Upper lobe of left lung (tissue), 6 donors: ENCODE data around the gene SLC10A7. TPM values are rescaled to one million over a fixed set of nuclear protein-coding genes. Genes with fewer than 3 reads are reported as not detected.
A peak's percentile ranks its signal among the peaks of the same experiment; 100 is the strongest.

Source experiments
- ATAC-seq, 2 donors: fragments of 200-7000 bp; cut with Tn5 transposase; one replicate each; pipeline ENCODE4 v1.9.1; 2022; ENCODE audit warnings: mild to moderate bottlenecking in 2 of 2, moderate library complexity in 2 of 2; ENCODE audit not compliant: low FRiP score in 2 of 2
- DNase-seq, 2 donors: peaks; one replicate each; pipeline ENCODE4 v3.0.0-alpha.2; 2019 to 2020
- H3K27ac ChIP-seq, 4 donors: fragments of 200-600 bp; sonication (generic); one replicate each; pipeline ENCODE4 v1.5.1; 2016 to 2019
- H3K27me3 ChIP-seq, 4 donors: fragments of 200-600 bp; sonication (generic); one replicate each; pipeline ENCODE4 v1.5.1; 2017 to 2019
- H3K36me3 ChIP-seq, 4 donors: fragments of 200-600 bp; sonication (generic); one replicate each; pipeline ENCODE4 v1.5.1; 2016 to 2019
- H3K4me1 ChIP-seq, 4 donors: fragments of 200-600 bp; sonication (generic); one replicate each; pipeline ENCODE4 v1.5.1; 2018 to 2019
- H3K4me3 ChIP-seq, 4 donors: fragments of 200-600 bp; sonication (generic); one replicate each; pipeline ENCODE4 v1.5.1; 2017 to 2019; ENCODE audit warnings: mild to moderate bottlenecking in 2 of 4, moderate library complexity in 1 of 4
- H3K9me3 ChIP-seq, 4 donors: fragments of 200-600 bp; sonication (generic); one replicate each; pipeline ENCODE4 v1.5.1; 2018 to 2019
- CTCF ChIP-seq, 6 experiments: fragments of 450-650 bp in 4 of 6; fragments of 200-600 bp in 2 of 6; sonication (generic) in 2 of 6; IDR thresholded peaks; one replicate each; pipeline ENCODE4 v1.5.1; 2016 to 2019; ENCODE audit warnings: antibody characterized with exemption in 6 of 6
- EP300 ChIP-seq, 4 donors: sonication (generic); formaldehyde crosslinking; IDR thresholded peaks; one replicate each; pipeline ENCODE4 v1.5.1; 2017; ENCODE audit warnings: antibody characterized with exemption in 4 of 4, control low read depth in 2 of 4
- POLR2A ChIP-seq, 4 donors: fragments of 450-650 bp; IDR thresholded peaks; one replicate each; pipeline ENCODE4 v1.5.1; 2016 to 2017; ENCODE audit warnings: antibody characterized with exemption in 4 of 4, mild to moderate bottlenecking in 2 of 4
- POLR2AphosphoS5 ChIP-seq, 2 donors: sonication (generic); formaldehyde crosslinking; IDR thresholded peaks; one replicate each; pipeline ENCODE4 v1.5.1; 2017; ENCODE audit warnings: antibody characterized with exemption in 2 of 2
- WGBS, 2 donors: methylation state at CpG; one replicate each; pipeline ENCODE4 v1.1.5; 2017 to 2018; 5-methylcytosine and 5-hydroxymethylcytosine counted together
- total RNA-seq, 6 donors: library from RNA; depleted of rRNA in 4 of 6; stranded (reverse); fragments of >200 nt in 4 of 6; gene quantifications; one replicate each; pipeline versions ENCODE4 v1.1.0 to v1.2.1, GENCODE V29; 2016 to 2021
- donor health status: DM: no; HTN: no; CAD: no; lungs with moderate emphysema.
- donor health status: DM: no; HTN: yes; CAD: no; lungs with severe emphysema.

Gene SLC10A7
- total RNA-seq, 6 donors from 2014 or later: 11.1 to 20.9 (median 14.1) TPM

GRCh38 chr4:146327859-146328650 is 193.7 kb downstream of the SLC10A7 start:
- 92 to 100% methylated on average over 2 to 6 of the region's 6 CpGs for WGBS, 2 donors
- no peaks in the 10 kb centered on the region for H3K4me1 ChIP-seq
- no peaks in the 10 kb centered on the region for H3K27me3 ChIP-seq
- no peaks in the 10 kb centered on the region for H3K9me3 ChIP-seq
- no peak overlapping the region for H3K4me3 ChIP-seq
- peak; percentile 46 to 63 for ATAC-seq
- peaks cover 0 to 3% (median 0%) of the 10 kb centered on the region in 4 donors for H3K36me3 ChIP-seq
- H3K27ac ChIP-seq: no peak overlapping the region
- peak in 1 of 2 donors; percentile 29 for DNase-seq
- TF ChIP-seq CTCF (IDR thresholded peaks at IDR 0.05) (no peak), POLR2A (IDR thresholded peaks at IDR 0.05) (no peak), POLR2AphosphoS5 (IDR thresholded peaks at IDR 0.05) (no peak), EP300 (IDR thresholded peaks at IDR 0.05) (no peak)

- no peaks in the 10 kb centered on the region for H3K36me3 ChIP-seq
- TF ChIP-seq EP300 (IDR thresholded peaks at IDR 0.05) (no peak), POLR2AphosphoS5 (IDR thresholded peaks at IDR 0.05) (no peak)
- DNase-seq: no peak
- no peaks in the 10 kb centered on the region for H3K4me1 ChIP-seq
- no peak for ATAC-seq
- H3K27ac ChIP-seq: no peak overlapping the region
- H3K9me3 ChIP-seq: no peaks in the 10 kb centered on the region
- H3K4me3 ChIP-seq: no peak overlapping the region
- H3K27me3 ChIP-seq: no peaks in the 10 kb centered on the region
Measured at GRCh38 chr4:146318894-146319293, 202.8 kb downstream of the SLC10A7 start.

- H3K27me3 ChIP-seq: no peaks in the 10 kb centered on the region
- H3K27ac ChIP-seq: no peak overlapping the region
- H3K4me1 ChIP-seq: no peaks in the 10 kb centered on the region
- no peaks in the 10 kb centered on the region for H3K9me3 ChIP-seq
- H3K4me3 ChIP-seq: no peak overlapping the region
- no peak for ATAC-seq
- TF ChIP-seq POLR2AphosphoS5 (IDR thresholded peaks at IDR 0.05) (no peak), CTCF (IDR thresholded peaks at IDR 0.05) (no peak), POLR2A (IDR thresholded peaks at IDR 0.05) (no peak), EP300 (IDR thresholded peaks at IDR 0.05) (no peak)
- no peaks in the 10 kb centered on the region for H3K36me3 ChIP-seq
- DNase-seq: no peak
- WGBS, 2 donors: 90 to 96% methylated on average over 1 of the region's 1 CpG
Measured at GRCh38 chr4:146317783-146318182, 204.0 kb downstream of the SLC10A7 start.

- no peak for DNase-seq
- H3K27me3 ChIP-seq: no peaks in the 10 kb centered on the region
- no peak for ATAC-seq
- 91 to 100% methylated on average over 1 of the region's 1 CpG for WGBS, 2 donors
- H3K9me3 ChIP-seq: no peaks in the 10 kb centered on the region
- no peak overlapping the region for H3K4me3 ChIP-seq
- TF ChIP-seq EP300 (IDR thresholded peaks at IDR 0.05) (no peak), POLR2AphosphoS5 (IDR thresholded peaks at IDR 0.05) (no peak), CTCF (IDR thresholded peaks at IDR 0.05) (no peak), POLR2A (IDR thresholded peaks at IDR 0.05) (no peak)
- H3K27ac ChIP-seq: no peak overlapping the region
- H3K36me3 ChIP-seq: no peaks in the 10 kb centered on the region
- H3K4me1 ChIP-seq: peaks cover 0 to 6% (median 0%) of the 10 kb centered on the region in 4 donors
Measured at GRCh38 chr4:146315184-146315583, 206.6 kb downstream of the SLC10A7 start.

GRCh38 chr4:146311238-146311970 is 210.3 kb downstream of the SLC10A7 start:
- TF ChIP-seq POLR2A (IDR thresholded peaks at IDR 0.05) (no peak), POLR2AphosphoS5 (IDR thresholded peaks at IDR 0.05) (no peak), CTCF (IDR thresholded peaks at IDR 0.05) (no peak), EP300 (IDR thresholded peaks at IDR 0.05) (no peak)
- peaks cover 0 to 6% (median 0%) of the 10 kb centered on the region in 4 donors for H3K4me1 ChIP-seq
- DNase-seq (no peak), ATAC-seq (no peak)
- peak overlapping the region in 1 of 4 donors; percentile 38 for H3K27ac ChIP-seq
- 48 to 73% methylated on average over 3 of the region's 3 CpGs for WGBS, 2 donors
- no peaks in the 10 kb centered on the region for H3K36me3 ChIP-seq
- H3K27me3 ChIP-seq: no peaks in the 10 kb centered on the region
- no peaks in the 10 kb centered on the region for H3K9me3 ChIP-seq
- no peak overlapping the region for H3K4me3 ChIP-seq
